Stimulated activated CD4-positive, alpha-beta T cell treated with anti-CD3 and anti-CD28 coated beads, TNF-alpha, amount 100 ng/mL, for 1 hour (primary cell): Measurements from ENCODE around the gene BOD1.

ENCODE experiments used
- DNase-seq, 3 donors: peaks; one replicate each; pipeline ENCODE4 v3.0.0-alpha.2; 2020; ENCODE audit warnings: low read depth in 3 of 3, low spot score in 1 of 3

BOD1 gene

DNA sequence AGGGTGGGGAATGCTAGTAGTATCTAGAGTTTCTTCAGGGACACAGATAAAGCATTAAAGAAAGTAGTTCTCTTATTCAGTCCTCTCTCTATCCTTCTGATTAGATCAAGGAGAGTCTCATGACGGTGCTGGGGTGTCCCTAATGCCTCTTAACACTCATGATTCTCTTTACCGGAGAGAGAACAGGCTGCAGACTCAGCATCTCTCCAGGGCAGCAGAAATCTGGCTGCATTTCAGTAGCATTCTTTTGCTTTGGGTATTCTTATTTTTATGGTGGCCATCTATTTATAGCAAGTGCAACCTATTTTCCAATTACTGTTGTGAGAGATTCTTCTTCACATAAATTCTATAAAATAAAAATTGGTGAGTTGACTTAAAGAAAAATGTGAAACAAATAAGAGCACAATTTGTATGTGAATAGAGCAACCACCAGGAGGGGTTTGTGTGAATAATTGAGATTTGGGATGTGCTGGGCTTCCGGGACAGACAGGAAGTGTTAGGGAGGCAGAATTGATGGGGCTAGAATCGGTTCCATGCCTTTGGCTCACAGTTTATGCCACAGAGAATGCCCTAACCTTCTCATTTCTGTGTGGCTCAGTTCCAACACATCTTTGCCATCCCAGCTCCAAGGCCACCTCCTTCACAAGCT, 23.8 kb upstream of the BOD1 start:
- no peak for DNase-seq

DNA sequence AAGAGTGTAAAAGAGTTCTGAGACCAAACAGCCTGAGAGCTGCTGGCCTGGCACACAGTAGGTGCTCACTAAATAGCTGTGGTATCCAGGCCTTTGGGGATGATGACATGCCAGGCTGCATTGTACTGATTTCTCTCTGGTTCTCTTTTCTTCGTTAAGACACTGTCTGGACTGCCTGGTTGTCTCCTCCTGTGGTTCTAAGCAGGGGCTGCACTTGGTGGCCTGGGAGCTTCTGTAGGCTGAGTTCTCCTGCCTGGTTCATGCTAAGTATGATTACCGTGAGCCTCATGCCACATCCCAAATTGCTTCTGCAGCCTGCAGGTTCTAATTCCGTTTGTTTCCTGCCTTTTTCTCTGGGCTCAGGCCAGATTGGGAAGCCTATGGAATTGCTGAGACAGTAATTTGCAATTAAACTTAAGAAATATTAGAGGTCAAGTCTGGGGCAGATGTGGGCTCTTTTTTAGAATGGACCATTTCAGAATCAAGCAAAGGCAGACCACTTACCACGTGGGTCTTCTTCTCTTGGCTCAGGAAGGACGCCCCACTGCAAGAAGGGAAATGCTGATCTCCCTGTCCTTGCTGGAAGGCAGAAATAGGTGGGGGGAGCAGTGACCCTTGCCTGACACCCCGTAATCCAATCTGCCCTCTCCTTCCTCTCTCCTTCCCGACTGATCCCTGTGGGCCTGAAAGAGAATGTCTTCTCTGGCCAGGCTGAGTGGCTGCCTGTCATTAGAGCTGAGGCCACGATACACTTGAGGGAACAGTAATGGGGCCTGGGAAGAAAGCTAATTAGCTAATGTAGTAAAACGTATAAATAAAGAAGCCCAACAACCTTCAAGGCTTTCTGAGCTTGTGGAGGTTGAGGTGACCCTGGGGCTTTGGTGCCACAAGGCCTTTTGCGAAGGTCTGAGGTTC, 21.9 kb upstream of the BOD1 start:
- no peak for DNase-seq

DNA sequence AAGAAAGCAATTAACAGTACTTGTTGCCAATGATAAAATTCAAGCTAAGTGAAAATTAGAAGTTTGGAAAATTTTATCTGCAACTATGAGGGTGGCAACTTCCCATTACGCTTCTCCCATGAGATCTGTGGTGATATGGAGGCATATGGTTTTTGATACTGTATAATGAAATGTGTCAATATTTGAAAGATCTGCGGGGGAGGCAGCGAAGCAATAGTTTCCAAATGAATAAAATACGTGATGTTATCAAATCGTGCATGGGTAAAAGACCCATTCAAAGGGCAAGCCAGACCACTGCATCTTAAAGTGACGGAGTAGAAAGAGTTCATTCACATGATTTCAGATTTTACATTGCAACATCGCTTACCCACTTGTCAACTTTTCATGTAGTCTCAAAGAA, 20.9 kb upstream of the BOD1 start:
- no peak for DNase-seq

DNA sequence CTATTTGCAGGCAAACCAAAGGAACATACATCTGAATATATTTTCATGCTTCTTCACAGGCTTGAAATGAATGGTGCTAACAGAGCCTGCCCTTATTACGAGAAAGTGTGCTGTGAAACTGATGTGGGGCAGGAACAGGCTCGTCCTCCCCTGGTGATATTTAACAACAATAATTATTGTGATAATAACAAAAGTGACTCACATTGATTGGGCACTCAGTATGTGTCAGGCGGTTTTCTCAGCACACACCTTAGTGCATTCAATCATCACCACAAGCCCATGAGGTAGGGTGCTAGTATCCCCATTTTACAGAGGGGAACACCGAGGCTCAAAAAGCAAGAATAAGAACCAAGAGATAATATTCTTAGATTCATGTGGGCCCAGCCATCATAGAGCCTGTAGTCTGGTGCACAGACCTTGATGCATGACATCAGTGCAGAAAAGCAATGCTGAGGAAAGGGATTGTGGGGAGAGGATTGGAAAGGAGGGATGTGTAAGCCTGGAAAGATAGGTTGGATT, 18.1 kb upstream of the BOD1 start:
- no peak for DNase-seq

DNA sequence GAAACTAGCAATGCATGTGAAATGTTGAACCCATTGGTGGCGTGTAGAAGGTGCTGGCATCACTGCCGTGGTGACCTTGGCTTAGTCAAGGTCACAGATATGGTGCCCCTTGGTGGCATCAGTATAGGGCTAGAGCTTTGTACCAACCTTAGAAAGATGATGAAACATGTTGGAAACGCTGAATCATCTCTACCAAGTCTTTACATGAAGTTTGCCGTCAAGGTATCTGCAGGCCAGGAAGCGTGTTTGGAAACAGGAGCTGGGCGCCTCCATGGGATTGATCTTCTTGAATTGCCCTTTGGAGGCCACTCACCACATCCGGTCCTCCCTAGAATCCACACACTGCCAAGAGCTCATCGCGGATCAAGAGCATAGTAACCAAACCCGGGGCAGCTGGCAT, 16.9 kb upstream of the BOD1 start:
- DNase-seq = no peak

DNA sequence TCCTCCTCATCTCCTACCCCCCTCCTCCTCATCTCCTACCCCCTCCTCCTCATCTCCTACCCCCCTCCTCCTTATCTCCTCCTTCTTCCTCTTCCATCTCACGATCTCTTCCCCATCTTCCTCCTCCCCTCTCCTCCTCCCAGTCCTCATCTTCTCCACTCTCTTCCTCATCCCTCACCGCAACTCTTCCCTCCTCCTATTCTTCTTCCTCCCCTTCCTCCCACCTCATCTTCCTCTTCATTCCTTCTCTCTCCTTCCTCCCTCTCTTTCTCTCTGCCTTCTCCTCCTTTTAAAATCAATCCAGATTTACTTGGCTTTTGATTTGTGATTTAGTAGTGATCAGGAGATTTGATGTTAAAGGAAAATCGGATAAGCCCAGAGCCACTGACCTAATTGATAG, 15.0 kb upstream of the BOD1 start:
- DNase-seq = no peak

DNA sequence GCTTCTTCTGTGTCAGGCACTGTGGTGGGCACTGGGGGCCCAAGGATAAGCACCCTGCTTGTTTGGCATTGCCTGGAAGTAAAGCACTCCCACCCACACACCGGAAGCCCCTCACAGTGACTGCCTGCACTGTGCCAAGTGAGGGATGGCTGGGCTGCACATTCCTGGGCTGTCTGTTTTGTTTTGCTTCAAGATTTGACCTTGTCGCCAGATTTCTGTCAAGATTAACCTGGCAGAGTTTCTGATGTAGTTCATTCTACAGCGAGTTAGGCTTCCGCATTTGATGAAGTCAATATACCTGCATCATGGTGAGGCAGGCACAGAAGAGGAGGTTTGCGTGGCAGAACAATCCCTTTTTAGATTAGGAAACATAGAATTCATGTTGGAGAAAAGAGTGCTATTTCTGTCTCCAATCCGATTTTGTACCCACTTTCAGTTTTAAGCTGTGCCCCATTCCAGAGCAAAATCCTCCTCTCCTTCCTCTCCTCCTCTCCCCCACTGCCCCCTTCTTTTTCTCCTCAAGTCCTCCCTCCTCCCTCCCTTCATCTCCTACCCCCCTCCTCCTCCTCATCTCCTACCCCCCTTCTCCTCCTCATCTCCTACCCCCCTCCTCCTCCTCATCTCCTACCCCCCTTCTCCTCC, 14.4 kb upstream of the BOD1 start:
- no peak for DNase-seq

DNA sequence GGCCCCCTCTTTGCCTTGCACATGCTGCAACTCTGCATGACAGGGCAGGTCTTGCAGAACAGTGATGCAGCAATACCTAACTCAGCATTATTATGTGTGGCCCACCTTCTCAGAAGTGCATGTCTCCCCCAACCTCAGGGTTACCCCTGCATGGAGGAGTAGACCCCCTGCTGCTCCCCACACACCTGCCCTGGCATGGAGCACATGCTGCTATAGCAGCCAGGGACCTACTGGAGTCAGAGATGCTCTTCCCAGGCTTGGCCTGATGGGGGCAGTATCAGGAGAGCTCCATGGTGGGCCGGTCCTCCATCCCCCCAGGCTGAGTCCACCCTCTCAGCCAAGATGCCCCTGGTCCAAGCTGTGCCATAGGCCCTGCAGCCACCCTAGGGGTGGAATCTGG, 13.2 kb upstream of the BOD1 start:
- DNase-seq = no peak

DNA sequence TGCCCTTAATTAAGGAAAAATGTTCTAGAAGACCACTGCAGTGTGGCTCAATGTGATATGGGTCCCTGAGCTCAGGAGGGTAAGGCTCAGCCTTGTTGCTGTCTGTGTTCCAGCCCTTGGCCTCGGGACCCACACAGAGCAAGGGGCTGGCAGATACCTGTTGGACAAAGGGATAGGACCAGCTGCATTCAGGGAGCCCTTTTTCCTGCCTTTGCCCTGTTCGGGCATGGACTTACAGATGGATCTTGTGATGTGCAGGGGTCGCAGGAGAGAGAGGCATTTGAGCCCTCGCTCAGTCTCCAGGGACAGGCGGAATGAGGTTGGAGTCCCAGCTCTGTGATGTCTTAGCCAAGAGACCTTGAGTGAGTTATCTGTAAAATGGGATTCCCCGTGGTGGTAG, 12.1 kb upstream of the BOD1 start:
- no peak for DNase-seq

DNA sequence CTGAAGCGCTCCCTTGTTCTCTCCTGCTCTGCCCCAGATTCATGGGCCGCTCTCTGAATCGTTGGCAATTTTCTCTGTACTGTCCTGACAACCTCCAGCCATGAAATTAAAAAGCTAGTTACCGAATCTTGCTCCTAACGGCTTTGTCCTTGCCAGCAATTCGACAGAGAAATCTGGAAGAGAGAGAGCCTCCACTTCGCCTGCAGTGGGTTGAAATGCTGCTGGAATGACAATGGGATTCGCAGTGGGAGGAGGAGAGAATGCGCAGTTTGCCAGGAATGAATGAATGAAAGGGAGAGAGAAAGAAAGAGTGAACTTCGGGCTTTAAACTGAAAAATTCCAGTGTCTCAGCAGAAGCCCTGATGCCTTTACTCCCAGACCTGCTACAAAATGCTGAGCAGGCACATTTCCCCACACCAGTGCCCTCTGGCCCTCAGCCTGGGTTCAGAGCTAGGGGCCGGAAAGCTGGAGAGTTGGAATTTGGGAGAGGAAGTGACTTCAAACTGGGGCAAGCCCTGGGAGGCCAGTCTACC, 11.5 kb upstream of the BOD1 start:
- no peak for DNase-seq

DNA sequence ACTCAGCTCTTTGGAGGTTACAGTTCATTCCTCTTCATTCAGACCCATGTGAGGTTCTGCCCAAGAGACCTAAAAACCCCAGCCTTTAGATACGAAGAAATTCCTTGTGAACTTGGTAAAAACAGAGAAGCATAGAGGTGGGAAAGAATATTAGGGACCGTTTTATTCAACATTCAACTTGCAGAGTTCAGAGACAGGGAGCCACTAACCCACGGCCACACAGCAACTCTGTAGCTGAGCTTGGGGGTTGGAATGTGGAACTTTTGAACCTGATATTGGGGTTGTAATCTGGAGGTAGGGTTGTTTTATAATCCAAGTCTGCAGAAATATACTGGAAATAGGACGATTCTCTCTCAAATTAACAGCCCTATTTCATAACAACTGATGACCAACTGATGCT, 10.8 kb upstream of the BOD1 start:
- DNase-seq = no peak

DNA sequence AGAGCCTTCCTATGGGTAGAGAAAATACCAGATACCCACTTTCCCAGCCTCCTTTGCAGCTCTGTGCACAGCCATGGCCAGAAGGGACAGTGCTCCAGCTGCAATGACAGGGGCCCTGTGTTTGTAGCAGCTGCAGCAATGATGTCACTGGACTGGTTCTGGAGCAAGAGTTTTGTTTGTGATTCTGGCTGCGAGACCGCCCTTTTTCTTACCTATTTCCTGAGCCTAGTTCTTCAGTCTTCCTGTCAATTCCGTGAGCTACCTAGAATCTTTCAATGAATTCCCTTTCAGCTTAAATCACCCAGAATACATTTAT, 10.0 kb upstream of the BOD1 start:
- DNase-seq = no peak

DNA sequence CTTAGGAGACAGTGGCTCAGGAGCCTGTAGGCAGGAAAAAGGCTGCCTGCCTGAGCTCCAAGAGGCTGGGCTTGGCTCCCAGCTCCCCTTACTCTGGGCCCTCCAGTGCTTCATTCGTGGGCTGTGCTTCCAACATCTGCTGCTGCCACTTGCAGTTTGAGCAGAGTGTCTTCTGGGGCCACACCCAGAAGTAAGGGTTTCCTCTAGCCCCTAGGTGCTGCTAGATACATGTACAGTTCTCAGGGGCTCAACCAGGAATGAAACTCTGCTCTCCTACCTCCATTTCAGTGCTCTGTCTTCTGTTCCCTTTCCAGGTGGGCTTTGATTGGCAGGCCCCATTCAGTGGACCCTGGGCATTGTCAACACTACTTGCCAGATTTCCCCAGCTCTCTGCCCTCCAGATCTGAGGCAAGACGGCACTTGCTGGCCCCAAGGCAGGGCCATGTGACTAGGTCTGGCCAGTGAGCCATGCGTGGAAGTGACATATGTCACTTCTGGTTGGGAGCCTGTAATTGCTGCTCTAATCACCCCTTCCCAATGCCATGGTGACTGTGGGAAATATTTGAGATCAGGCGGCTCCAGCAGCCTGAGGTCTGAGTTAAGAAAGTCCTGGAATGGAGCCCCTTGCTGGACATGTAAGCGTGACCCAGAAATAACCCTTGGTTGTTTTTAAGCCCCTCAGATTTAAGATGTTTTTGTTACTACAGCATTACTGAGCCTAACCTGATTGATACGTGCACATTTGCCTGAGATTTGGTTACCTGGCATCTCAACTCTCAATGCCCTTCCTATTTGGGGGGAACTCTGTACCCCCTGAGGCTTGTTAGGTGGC, 9.4 kb upstream of the BOD1 start:
- DNase-seq = no peak

DNA sequence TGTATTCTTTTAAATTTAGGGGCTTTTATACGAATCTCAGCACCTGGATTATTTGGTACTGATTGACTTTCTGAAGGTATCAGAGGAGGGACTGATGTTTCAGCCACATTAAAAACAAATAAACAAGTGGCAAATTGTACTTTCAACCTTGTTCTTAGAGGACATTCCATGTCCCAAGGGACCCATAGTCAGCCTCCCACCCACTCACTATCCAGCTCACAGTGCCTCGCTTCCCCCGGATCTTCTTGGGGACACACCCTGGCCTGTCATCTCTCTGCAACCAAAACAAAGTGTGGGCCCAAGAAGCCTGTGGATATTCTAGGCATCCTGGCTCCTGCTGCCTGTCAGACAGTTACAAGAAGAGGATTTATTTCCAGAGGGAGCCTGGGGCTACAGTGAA, 8.8 kb upstream of the BOD1 start:
- no peak for DNase-seq

DNA sequence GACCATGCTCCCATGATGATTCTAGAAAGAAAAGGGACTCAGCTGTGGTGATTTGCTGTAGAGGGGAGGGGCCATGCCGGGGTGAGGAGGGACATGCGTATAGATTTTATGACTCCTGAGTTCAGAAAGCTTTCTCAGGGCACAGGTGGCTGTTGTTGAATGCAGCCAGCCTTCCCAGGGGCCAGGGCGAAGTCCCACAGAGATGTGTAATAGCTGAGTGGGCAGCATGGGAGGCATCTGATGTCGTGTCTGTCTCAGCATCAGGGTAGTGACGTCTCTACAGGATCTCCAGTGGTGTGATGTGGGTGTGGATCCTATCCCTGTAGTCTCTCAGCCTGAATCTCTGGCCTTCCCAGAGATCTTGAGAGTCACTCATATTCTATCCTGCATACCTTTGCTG, 7.8 kb upstream of the BOD1 start:
- DNase-seq = no peak

DNA sequence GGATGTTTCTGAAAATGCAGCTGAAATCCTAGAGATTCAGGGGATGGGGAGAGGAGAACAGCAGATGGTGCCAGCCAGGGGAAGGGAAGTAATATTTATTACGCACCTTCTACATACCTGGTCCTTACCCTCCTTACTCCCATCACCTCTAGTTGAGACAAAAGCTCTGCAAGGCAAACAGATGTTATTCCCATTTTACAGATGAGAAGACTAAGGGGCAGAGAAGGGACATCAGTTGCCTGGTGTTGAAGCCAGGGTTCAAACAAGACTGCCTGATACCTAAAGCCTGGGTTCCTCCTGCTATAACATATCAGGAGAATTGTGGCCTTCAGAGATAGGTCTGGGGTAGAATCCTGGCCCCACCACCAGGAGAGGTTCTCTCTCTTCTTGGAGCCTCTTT, 7.3 kb upstream of the BOD1 start:
- no peak for DNase-seq

DNA sequence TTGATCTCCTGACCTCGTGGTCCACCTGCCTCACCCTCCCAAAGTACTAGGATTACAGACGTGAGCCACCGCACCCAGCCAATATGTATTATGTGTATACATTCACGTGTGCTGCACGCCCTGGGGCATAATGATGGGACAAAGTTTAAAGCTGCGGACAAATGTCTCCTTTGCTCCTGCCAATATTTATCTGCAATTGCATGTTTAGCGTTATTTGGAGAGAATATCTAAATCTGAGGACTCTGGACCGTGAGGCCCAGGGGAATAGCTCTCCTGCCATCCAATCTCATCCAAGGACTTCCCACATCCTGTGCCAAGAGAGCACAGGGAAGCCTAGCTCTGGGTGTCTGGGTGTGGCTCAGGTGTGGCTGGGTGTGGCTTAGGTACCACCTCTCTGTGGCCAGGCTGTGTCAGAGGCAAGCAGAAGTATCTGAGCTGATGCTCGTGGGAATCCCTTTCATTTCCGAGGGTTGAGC, 6.9 kb upstream of the BOD1 start:
- DNase-seq = no peak

DNA sequence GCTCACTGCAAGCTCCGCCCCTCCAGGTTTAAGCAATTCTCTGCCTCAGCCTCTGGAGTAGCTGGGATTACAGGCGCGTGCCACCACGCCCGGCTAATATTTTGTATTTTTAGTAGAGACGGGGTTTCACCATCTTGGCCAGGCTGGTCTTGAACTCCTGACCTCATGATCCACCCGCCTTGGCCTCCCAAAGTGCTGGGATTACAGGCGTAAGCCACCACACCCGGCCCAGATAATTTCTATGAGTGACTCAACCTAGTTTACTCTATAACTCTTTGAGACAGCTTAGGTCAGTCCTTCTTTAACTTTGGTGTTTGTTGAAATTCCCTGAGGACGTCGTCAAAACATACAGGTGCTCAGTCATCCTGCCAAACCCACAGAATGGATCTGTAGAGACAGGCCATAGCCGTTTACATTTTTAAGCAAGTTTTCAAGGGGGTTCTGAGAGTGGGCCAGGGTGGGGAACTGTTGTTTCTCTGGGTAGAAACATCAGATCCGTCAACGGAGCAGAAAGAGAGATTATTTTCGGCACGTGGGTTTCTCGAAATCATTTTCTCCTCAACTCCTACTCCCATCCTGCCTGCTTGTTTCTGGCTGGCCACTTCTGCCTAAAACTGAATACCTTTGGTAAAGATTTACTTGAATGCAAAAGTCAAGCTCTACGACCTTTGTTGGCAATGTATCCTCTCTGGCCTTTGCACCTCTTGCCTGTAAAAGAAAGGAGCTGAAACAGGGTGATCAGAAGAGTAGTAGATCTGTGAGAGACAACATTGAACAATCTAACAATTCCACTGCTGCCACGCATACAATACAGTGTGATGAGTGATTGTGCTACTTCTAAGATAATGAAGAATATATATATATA, 6.0 kb upstream of the BOD1 start:
- no peak for DNase-seq

DNA sequence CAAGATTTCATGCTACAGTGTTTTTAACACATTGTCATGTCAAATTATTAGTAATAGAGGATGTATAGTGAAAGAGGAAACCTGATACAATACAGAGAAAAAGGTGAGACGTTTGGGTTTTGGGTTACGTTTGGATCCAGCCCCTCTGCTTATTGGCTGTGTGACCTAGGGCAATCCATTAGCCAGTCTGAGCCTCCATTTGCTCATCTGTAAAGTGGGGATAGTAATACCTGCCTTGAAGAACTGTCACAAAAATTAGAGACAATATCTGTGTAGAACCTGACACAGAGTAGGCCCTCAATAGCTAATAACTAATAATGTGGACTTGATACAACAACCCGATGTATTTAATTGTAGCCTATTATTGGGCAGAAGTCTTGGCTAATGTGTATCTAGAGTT, 4.3 kb upstream of the BOD1 start:
- DNase-seq = no peak

DNA sequence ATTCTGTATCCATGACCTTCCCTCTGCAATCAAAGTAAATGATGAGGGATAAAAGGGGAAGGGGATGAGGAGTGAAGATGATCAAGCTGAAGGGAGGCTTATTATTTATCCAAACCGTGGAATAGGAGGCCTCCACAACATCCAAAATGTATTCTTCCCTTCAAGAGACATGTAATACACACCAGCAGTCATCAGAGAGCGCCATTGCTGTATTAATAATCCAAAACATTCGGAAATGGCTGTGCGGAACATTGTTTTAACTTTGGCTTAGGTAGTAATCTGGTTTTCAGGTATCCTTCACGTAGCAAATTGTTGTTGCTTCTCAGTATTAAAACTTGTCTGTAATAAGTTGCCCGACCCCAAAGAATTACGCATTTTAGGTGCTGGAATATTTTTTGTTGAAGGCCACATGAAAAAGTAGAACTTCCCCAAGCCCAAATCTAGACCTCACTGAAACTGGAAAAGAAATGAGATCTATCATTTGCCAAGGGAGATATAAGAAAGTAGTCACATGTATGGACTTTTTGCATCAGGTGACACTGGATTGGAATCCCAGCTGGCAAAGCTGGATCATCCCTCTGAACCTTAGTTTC, 2.6 kb upstream of the BOD1 start:
- DNase-seq = peak in 1 of 3 donors; percentile 7
